Stimulated activated effector memory CD8-positive, alpha-beta T cell treated with anti-CD3 and anti-CD28 coated beads, Interleukin-12 subunit alpha, Interleukin-12 subunit beta, amount 100 ng/mL, for 72 hours (primary cell): Measurements from ENCODE around the gene CCNI.
"Not testable (repeated sequence)": the region's sequence is repeated elsewhere in the genome, so short reads cannot be mapped to it uniquely, and the experiment has no call there.

Source experiments
- ATAC-seq: fragments of 150-1000 bp; cut with Tn5 transposase; 2 replicates; pipeline ENCODE4 v1.10.0; 2021
- DNase-seq, 2 donors: peaks; one replicate each; pipeline ENCODE4 v3.0.0; 2021 to 2022; ENCODE audit warnings: low spot score in 2 of 2
- H3K27ac Mint-ChIP-seq: one replicate; pipeline ENCODE4 v1.8.0; 2022; ENCODE audit warnings: mild to moderate bottlenecking, mixed read lengths
- H3K36me3 Mint-ChIP-seq: one replicate; pipeline ENCODE4 v1.8.0; 2022; ENCODE audit warnings: mild to moderate bottlenecking, mixed read lengths
- H3K4me1 Mint-ChIP-seq: one replicate; pipeline ENCODE4 v1.8.0; 2022; ENCODE audit warnings: mixed read lengths
- H3K4me3 Mint-ChIP-seq: one replicate; pipeline ENCODE4 v1.8.0; 2022; ENCODE audit warnings: mild to moderate bottlenecking, mixed read lengths
- H3K9me3 Mint-ChIP-seq: one replicate; pipeline ENCODE4 v1.8.0; 2022; ENCODE audit warnings: mixed read lengths

The CCNI gene

GRCh38 chr4:77036206-77036605 is 39.6 kb downstream of the CCNI start:
- Mint-ChIP-seq H3K9me3 (no peaks in the 10 kb centered on the region), H3K4me1 (peaks cover 14% of the 10 kb centered on the region), H3K4me3 (no peak overlapping the region), H3K27ac (no peak overlapping the region), H3K36me3 (peaks cover 66% of the 10 kb centered on the region)
- DNase-seq: no peak
- ATAC-seq: no peak

DNA sequence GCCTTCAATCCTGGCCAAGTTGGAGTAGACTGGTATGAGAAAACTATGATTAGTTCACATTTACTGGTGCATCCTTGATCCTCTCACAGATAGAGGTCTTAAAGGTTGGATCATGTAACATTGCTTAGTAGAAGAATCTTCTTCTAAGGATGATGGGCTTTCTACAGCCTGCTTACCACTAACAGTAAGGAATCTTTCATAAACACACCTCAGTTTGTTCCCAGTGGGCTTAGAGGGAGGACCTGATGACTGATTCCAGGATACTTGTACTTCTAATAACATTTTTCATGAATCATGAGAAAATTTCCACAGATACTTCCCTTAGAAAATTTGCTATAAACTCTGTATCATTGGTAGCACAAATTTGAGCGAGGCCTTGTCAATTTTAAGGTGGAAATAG is 40.6 kb downstream of the CCNI start:
- Mint-ChIP-seq H3K9me3 (no peaks in the 10 kb centered on the region), H3K36me3 (peaks cover 72% of the 10 kb centered on the region), H3K27ac (no peak overlapping the region), H3K4me1 (peaks cover 23% of the 10 kb centered on the region), H3K4me3 (no peak overlapping the region)
- DNase-seq (no peak), ATAC-seq (no peak)

DNA sequence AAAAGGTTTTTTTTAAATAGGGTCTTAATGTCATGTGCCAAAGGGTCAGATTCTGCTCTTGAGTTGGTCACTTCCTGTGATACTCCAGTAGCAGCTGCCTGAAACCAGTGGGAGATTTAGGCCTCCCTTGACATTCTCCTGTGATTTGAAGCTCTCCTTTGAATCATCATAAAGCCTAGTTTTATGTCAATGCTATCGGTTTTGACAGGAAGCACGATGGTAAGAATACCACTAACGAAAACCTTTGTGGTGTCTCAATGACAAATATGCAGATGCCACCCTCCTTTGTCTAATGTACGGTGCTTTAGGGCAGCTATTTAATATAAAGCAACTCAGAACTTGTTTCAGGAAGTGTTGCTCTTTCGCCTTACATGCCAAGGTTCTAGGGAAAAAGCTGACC is 44.2 kb downstream of the CCNI start:
- ATAC-seq: peak; percentile 92
- H3K9me3 Mint-ChIP-seq: no peaks in the 10 kb centered on the region
- H3K27ac Mint-ChIP-seq: no peak overlapping the region
- H3K36me3 Mint-ChIP-seq: peaks cover 59% of the 10 kb centered on the region
- DNase-seq: peak in 1 of 2 donors; percentile 61
- peaks cover 41% of the 10 kb centered on the region for H3K4me1 Mint-ChIP-seq
- no peak overlapping the region for H3K4me3 Mint-ChIP-seq

GRCh38 chr4:77029757-77030156 is 46.0 kb downstream of the CCNI start:
- ATAC-seq, H3K4me3 Mint-ChIP-seq, DNase-seq, H3K9me3 Mint-ChIP-seq, H3K27ac Mint-ChIP-seq: not testable (repeated sequence)
- Mint-ChIP-seq H3K4me1 (peaks cover 56% of the 10 kb centered on the region), H3K36me3 (peaks cover 59% of the 10 kb centered on the region)

GRCh38 chr4:77028246-77028645 is 47.5 kb downstream of the CCNI start:
- ATAC-seq: peak; percentile 84
- peaks cover 65% of the 10 kb centered on the region for H3K36me3 Mint-ChIP-seq
- H3K4me1 Mint-ChIP-seq: peaks cover 56% of the 10 kb centered on the region

DNA sequence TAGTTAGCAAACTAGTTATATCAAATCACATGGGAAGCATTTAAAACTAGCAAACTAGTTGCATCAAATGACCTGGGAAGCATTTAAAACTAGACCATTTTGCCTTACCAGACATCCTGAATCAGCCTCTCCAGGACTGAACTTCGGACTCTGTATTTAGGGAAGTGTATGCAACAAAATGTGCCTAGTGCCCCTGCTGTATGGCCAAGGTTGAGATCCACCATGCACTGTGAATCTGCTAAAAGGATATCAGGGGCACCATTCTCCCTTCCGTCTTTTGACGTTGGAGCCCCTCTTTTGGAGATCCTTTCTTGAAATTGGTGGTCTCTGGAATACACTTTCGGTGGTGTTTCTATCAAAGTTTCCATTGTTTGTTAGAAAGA is 49.5 kb downstream of the CCNI start:
- peaks cover 43% of the 10 kb centered on the region for H3K4me1 Mint-ChIP-seq
- peak overlapping the region; percentile 35 for H3K4me3 Mint-ChIP-seq
- no peak for DNase-seq
- H3K27ac Mint-ChIP-seq: peak overlapping the region; percentile 60
- peaks cover 70% of the 10 kb centered on the region for H3K36me3 Mint-ChIP-seq
- no peak for ATAC-seq
- H3K9me3 Mint-ChIP-seq: no peaks in the 10 kb centered on the region

More at GRCh38 chr4:77028246-77028645, 47.5 kb downstream of the CCNI start:
- Mint-ChIP-seq H3K4me3 (peak overlapping the region; percentile 15), H3K27ac (peak overlapping the region; percentile 15), H3K9me3 (no peaks in the 10 kb centered on the region)
- DNase-seq: no peak

DNA sequence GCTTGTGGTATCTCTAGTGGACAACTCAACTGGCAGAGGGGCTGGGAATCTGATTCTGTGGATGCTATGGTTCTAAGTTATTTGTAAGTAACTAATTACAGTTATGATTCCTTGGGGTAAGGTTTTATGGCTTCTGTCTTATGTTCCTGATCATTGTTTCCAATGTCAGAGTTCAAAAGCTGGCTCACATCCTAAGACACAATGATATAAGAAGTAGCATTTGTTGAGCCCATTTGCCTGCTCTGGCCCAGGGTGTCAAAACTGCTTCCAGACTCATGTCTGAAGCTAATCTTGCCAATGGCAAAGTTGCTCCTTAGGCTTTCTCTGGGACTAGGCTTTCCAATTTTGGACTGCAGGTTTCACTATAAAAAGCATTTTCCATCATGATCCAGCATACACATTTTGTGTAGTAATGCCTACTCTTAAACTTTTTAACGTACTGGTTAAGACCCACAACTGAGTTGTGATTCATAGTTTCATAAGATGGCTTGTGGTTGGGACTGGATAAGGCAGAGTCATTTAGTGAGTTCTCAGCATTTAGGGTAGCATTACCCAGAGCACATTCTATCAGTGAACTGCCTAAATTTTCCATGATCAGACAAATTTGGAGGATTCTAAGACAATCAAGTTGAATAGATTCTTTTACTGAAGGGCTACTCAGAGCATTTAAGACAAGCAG is 50.0 kb downstream of the CCNI start:
- Mint-ChIP-seq H3K4me1 (peaks cover 38% of the 10 kb centered on the region), H3K9me3 (no peaks in the 10 kb centered on the region), H3K36me3 (peaks cover 70% of the 10 kb centered on the region), H3K4me3 (peak overlapping the region; percentile 35), H3K27ac (peak overlapping the region; percentile 60)
- ATAC-seq (peak; percentile 95), DNase-seq (no peak)

- Mint-ChIP-seq H3K27ac (no peak overlapping the region), H3K4me1 (peaks cover 33% of the 10 kb centered on the region), H3K36me3 (peaks cover 72% of the 10 kb centered on the region), H3K4me3 (no peak overlapping the region), H3K9me3 (no peaks in the 10 kb centered on the region)
- ATAC-seq: no peak
- no peak for DNase-seq
These were observed 51.9 kb downstream of the CCNI start for GRCh38 chr4:77023920-77024319.

GRCh38 chr4:77022560-77023179 is 53.1 kb downstream of the CCNI start:
- no peak for ATAC-seq
- H3K9me3 Mint-ChIP-seq: no peaks in the 10 kb centered on the region
- H3K36me3 Mint-ChIP-seq: peaks cover 78% of the 10 kb centered on the region
- peaks cover 21% of the 10 kb centered on the region for H3K4me1 Mint-ChIP-seq
- no peak overlapping the region for H3K27ac Mint-ChIP-seq
- no peak for DNase-seq
- H3K4me3 Mint-ChIP-seq: no peak overlapping the region

GRCh38 chr4:77021614-77022089 is 54.1 kb downstream of the CCNI start:
- Mint-ChIP-seq H3K36me3 (peaks cover 86% of the 10 kb centered on the region), H3K4me3 (no peak overlapping the region), H3K27ac (no peak overlapping the region), H3K4me1 (peaks cover 15% of the 10 kb centered on the region), H3K9me3 (no peaks in the 10 kb centered on the region)
- DNase-seq: no peak
- ATAC-seq: no peak

- Mint-ChIP-seq H3K4me3 (no peak overlapping the region), H3K9me3 (no peaks in the 10 kb centered on the region), H3K36me3 (peaks cover 78% of the 10 kb centered on the region), H3K27ac (no peak overlapping the region), H3K4me1 (no peaks in the 10 kb centered on the region)
- no peak for ATAC-seq
- DNase-seq: no peak
These were observed 55.8 kb downstream of the CCNI start for GRCh38 chr4:77020017-77020416.

- Mint-ChIP-seq H3K9me3 (no peaks in the 10 kb centered on the region), H3K27ac (no peak overlapping the region), H3K36me3 (peaks cover 48% of the 10 kb centered on the region), H3K4me1 (peaks cover 19% of the 10 kb centered on the region), H3K4me3 (no peak overlapping the region)
- ATAC-seq (peak; percentile 59), DNase-seq (no peak)
These were observed 60.4 kb downstream of the CCNI start for GRCh38 chr4:77015390-77015789.

DNA sequence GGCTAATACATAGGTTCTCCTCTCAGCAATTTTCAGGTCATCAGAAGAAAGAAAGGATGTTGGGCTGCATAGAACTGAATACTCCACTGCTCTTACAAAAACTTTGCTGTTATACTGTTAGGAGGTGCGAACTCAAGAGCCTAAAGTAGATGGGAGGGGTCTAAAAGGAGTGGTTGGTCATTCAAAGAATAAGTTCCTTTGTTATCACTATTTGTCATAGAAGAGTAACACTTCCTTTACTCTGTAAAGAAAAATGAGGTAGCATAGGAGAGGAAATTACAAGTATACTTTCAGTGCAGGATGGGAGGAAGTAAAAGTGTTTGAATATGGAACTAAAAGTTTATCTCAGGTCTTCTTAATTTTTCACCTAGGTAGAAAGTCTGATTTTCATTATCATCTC is 61.5 kb downstream of the CCNI start:
- Mint-ChIP-seq H3K4me1 (peaks cover 23% of the 10 kb centered on the region), H3K9me3 (no peaks in the 10 kb centered on the region), H3K36me3 (peaks cover 37% of the 10 kb centered on the region), H3K27ac (peak overlapping the region; percentile 5), H3K4me3 (no peak overlapping the region)
- peak; percentile 51 for ATAC-seq
- no peak for DNase-seq

- Mint-ChIP-seq H3K9me3 (no peaks in the 10 kb centered on the region), H3K4me3 (no peak overlapping the region), H3K36me3 (peaks cover 29% of the 10 kb centered on the region), H3K4me1 (peaks cover 38% of the 10 kb centered on the region), H3K27ac (no peak overlapping the region)
- ATAC-seq (no peak), DNase-seq (no peak)
These were observed 63.1 kb downstream of the CCNI start for GRCh38 chr4:77012726-77013125.

GRCh38 chr4:77010841-77011354 is 64.9 kb downstream of the CCNI start:
- Mint-ChIP-seq H3K9me3 (no peaks in the 10 kb centered on the region), H3K4me1 (peaks cover 49% of the 10 kb centered on the region), H3K4me3 (no peak overlapping the region), H3K27ac (no peak overlapping the region), H3K36me3 (peaks cover 31% of the 10 kb centered on the region)
- DNase-seq (no peak), ATAC-seq (no peak)

GRCh38 chr4:77009511-77010115 is 66.2 kb downstream of the CCNI start:
- no peak overlapping the region for H3K27ac Mint-ChIP-seq
- peaks cover 33% of the 10 kb centered on the region for H3K36me3 Mint-ChIP-seq
- DNase-seq (no peak), ATAC-seq (no peak)
- H3K9me3 Mint-ChIP-seq: no peaks in the 10 kb centered on the region
- peaks cover 49% of the 10 kb centered on the region for H3K4me1 Mint-ChIP-seq
- H3K4me3 Mint-ChIP-seq: no peak overlapping the region
